ENCODE measurements around the gene GALNT10. TPM values are rescaled to one million over a fixed set of nuclear protein-coding genes. Genes with fewer than 3 reads are reported as not detected.

The GALNT10 gene
- total RNA-seq, 1 donor from 2014 or later, result 10.2 TPM

DNA sequence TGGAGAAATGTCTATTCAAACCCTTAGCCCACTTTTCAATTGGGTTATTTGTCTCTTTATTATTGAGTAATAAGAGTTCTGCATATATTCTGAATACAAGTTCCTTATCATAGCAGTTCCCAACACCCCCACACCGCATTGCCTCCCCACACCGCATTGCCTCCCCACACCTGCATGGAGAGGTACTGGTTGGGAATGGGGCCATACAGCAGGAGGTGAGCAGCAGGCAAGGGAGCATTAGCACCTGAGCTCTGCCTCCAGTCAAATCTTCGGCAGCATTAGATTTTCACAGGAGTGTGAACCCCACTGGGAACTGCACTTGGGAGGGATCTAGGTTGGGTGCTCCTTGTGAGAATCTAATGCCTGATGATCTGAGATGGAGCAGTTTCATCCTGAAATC, 244.7 kb downstream of the GALNT10 start:
- Mint-ChIP-seq H3K9me3 (peaks cover 3% of the 10 kb centered on the region), H3K4me1 (peaks cover 11% of the 10 kb centered on the region), H3K27me3 (ENCODE audit: insufficient read depth, low read depth) (peaks cover 3% of the 10 kb centered on the region), H3K27ac (no peak overlapping the region), H3K4me3 (no peak overlapping the region), H3K36me3 (peaks cover 33% of the 10 kb centered on the region)
- Histone ChIP-seq H3K4me1 (no peaks in the 10 kb centered on the region), H3K4me3 (no peak overlapping the region), H3K36me3 (peaks cover 8% of the 10 kb centered on the region), H3K27ac (no peak overlapping the region), H3K4me2 (no peak overlapping the region), H3K79me2 (ENCODE audit: low read depth) (no peaks in the 10 kb centered on the region), H3K9me3 (ENCODE audit: low read depth) (no peaks in the 10 kb centered on the region), H4K20me1 (ENCODE audit: low read depth) (no peaks in the 10 kb centered on the region), H2AFZ (replicated peaks) (no peak overlapping the region), H3F3A (ENCODE audit: low read depth) (no peaks in the 10 kb centered on the region), H3K9ac (no peak overlapping the region), H3K27me3 (no peaks in the 10 kb centered on the region)
- TF ChIP-seq, protein P1, sequence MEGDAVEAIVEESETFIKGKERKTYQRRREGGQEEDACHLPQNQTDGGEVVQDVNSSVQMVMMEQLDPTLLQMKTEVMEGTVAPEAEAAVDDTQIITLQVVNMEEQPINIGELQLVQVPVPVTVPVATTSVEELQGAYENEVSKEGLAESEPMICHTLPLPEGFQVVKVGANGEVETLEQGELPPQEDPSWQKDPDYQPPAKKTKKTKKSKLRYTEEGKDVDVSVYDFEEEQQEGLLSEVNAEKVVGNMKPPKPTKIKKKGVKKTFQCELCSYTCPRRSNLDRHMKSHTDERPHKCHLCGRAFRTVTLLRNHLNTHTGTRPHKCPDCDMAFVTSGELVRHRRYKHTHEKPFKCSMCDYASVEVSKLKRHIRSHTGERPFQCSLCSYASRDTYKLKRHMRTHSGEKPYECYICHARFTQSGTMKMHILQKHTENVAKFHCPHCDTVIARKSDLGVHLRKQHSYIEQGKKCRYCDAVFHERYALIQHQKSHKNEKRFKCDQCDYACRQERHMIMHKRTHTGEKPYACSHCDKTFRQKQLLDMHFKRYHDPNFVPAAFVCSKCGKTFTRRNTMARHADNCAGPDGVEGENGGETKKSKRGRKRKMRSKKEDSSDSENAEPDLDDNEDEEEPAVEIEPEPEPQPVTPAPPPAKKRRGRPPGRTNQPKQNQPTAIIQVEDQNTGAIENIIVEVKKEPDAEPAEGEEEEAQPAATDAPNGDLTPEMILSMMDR (IDR thresholded peaks at IDR 0.05), result no peak
- TF ChIP-seq EZH2phosphoT487 (IDR thresholded peaks at IDR 0.05), result no peak
- no peak for TF ChIP-seq EZH2 (IDR thresholded peaks at IDR 0.05)
- no peak for DNase-seq (ENCODE audit: low spot score)

DNA sequence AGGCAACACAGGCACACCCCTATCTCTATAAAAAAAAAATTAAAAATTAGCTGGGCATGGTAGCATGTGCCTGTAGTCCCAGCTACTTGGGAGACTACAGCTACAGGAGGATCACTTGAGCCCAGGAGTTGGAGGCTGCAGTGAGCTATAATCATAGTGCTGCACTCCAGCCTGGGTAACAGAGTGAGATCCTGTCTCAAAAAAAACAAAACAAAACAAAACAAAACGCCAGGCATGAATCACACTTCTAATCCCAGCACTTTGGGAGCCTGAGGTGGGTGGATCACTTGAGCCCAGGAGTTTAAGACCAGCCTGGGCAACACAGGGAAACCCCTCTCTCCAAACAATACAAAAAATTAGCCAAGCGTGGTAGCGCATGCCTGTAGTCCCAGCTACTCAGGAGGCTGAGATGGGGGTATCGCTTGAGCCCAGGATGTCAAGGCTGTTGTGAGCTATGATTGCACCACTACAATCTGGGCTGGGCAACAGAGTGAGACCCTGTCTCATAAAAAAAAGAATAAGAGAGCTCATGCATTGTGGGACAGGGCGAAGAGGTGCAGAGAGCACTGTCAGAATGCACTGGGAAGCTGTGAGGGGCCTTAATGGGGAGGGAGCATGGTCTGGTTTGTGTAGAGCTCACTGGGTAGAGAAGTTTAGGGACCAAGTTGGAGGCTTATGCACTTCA, 246.9 kb downstream of the GALNT10 start:
- H3K27me3 Mint-ChIP-seq (ENCODE audit: insufficient read depth, low read depth), result no peaks in the 10 kb centered on the region
- Histone ChIP-seq H3K4me2 (no peak overlapping the region), H3F3A (ENCODE audit: low read depth) (no peaks in the 10 kb centered on the region), H4K20me1 (ENCODE audit: low read depth) (no peaks in the 10 kb centered on the region), H3K4me1 (no peaks in the 10 kb centered on the region), H3K9ac (no peak overlapping the region), H3K27me3 (no peaks in the 10 kb centered on the region), H2AFZ (replicated peaks) (no peak overlapping the region), H3K4me3 (no peak overlapping the region), H3K27ac (no peak overlapping the region), H3K36me3 (peaks cover 8% of the 10 kb centered on the region), H3K79me2 (ENCODE audit: low read depth) (no peaks in the 10 kb centered on the region), H3K9me3 (ENCODE audit: low read depth) (no peaks in the 10 kb centered on the region)
- H3K36me3 Mint-ChIP-seq, result peaks cover 42% of the 10 kb centered on the region
- DNase-seq (ENCODE audit: low spot score), result no peak
- TF ChIP-seq, protein P1 (IDR thresholded peaks at IDR 0.05), result no peak
- TF ChIP-seq EZH2 (IDR thresholded peaks at IDR 0.05) (no peak), EZH2phosphoT487 (IDR thresholded peaks at IDR 0.05) (no peak)
- H3K9me3 Mint-ChIP-seq, result peaks cover 3% of the 10 kb centered on the region
- no peak overlapping the region for H3K4me3 Mint-ChIP-seq
- H3K4me1 Mint-ChIP-seq, result peaks cover 3% of the 10 kb centered on the region
- H3K27ac Mint-ChIP-seq, result no peak overlapping the region

DNA sequence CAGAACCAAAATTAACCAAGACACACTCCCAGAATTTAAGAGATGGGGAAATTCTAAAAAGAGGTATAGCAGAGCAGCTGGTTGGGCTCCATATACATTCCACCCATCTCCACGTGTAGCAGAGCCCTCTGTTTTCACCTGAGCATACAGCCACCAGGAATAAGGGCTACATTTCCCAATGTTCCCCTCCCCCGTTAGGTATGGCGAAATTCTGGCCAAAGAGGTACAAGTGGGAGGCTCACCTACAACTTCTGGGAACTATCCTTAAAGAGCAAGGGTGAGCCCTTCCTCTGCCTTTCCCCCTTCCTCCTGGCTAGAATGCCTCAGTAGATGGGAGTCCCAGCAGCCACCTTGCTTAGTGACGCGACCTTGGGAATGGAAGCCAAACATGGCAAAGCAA, 250.0 kb downstream of the GALNT10 start:
- Histone ChIP-seq H3K27me3 (no peaks in the 10 kb centered on the region), H3F3A (ENCODE audit: low read depth) (no peaks in the 10 kb centered on the region), H2AFZ (replicated peaks) (no peak overlapping the region), H3K36me3 (peaks cover 8% of the 10 kb centered on the region), H3K4me3 (no peak overlapping the region), H3K4me1 (peaks cover 5% of the 10 kb centered on the region), H3K79me2 (ENCODE audit: low read depth) (peaks cover 11% of the 10 kb centered on the region), H4K20me1 (ENCODE audit: low read depth) (no peaks in the 10 kb centered on the region), H3K9ac (no peak overlapping the region), H3K4me2 (no peak overlapping the region), H3K27ac (no peak overlapping the region), H3K9me3 (ENCODE audit: low read depth) (no peaks in the 10 kb centered on the region)
- TF ChIP-seq EZH2phosphoT487 (IDR thresholded peaks at IDR 0.05) (no peak), EZH2 (IDR thresholded peaks at IDR 0.05) (no peak)
- TF ChIP-seq, protein P1 (IDR thresholded peaks at IDR 0.05), result no peak
- H3K9me3 Mint-ChIP-seq, result peaks cover 3% of the 10 kb centered on the region
- H3K36me3 Mint-ChIP-seq, result peaks cover 41% of the 10 kb centered on the region
- no peak overlapping the region for H3K27ac Mint-ChIP-seq
- no peak overlapping the region for H3K4me3 Mint-ChIP-seq
- peaks cover 9% of the 10 kb centered on the region for H3K4me1 Mint-ChIP-seq
- H3K27me3 Mint-ChIP-seq (ENCODE audit: insufficient read depth, low read depth), result no peaks in the 10 kb centered on the region
- no peak for DNase-seq (ENCODE audit: low spot score)
